Esophagus squamous epithelium (tissue), 4 donors: ENCODE measurements around the gene PSMB2.

ENCODE experiments used
- POLR2A ChIP-seq, 4 donors: fragments of 450-650 bp; IDR thresholded peaks; one replicate each; pipeline ENCODE4 v1.6.1; 2017; ENCODE audit warnings: antibody characterized with exemption in 4 of 4, mild to moderate bottlenecking in 4 of 4, moderate library complexity in 3 of 4
- TF ChIP-seq, protein P1 (sequence below), 6 experiments: fragments of 450-650 bp in 4 of 6; fragments of 200-600 bp in 2 of 6; sonication (generic) in 2 of 6; IDR thresholded peaks; one replicate each; pipeline ENCODE4 v1.5.1; 2016 to 2019; ENCODE audit warnings: antibody characterized with exemption in 6 of 6, mild to moderate bottlenecking in 4 of 6, moderate library complexity in 4 of 6

- TF ChIP-seq, protein P1, sequence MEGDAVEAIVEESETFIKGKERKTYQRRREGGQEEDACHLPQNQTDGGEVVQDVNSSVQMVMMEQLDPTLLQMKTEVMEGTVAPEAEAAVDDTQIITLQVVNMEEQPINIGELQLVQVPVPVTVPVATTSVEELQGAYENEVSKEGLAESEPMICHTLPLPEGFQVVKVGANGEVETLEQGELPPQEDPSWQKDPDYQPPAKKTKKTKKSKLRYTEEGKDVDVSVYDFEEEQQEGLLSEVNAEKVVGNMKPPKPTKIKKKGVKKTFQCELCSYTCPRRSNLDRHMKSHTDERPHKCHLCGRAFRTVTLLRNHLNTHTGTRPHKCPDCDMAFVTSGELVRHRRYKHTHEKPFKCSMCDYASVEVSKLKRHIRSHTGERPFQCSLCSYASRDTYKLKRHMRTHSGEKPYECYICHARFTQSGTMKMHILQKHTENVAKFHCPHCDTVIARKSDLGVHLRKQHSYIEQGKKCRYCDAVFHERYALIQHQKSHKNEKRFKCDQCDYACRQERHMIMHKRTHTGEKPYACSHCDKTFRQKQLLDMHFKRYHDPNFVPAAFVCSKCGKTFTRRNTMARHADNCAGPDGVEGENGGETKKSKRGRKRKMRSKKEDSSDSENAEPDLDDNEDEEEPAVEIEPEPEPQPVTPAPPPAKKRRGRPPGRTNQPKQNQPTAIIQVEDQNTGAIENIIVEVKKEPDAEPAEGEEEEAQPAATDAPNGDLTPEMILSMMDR (IDR thresholded peaks at IDR 0.05) = no peak
- TF ChIP-seq POLR2A (IDR thresholded peaks at IDR 0.05) = no peak
These were observed 48.1 kb downstream of the PSMB2 start for GRCh38 chr1:35592991-35593769.
